IMR-90 (cell line): ENCODE measurements around the gene SVOPL. TPM values are rescaled to one million over a fixed set of nuclear protein-coding genes. Genes with fewer than 3 reads are reported as not detected.

Experiments used
- ATAC-seq: fragments of 200-7000 bp; cut with Tn5 transposase; 2 replicates; pipeline ENCODE4 v1.9.1; 2020; ENCODE audit warnings: low read depth, mild to moderate bottlenecking, moderate library complexity
- BruUV-seq: library from RNA; stranded (reverse); fragments of 400-500 nt; replicated peaks from 2 replicates; lab custom pipeline; 2021; lab: Mats Ljungman, UMichigan
- CTCF ChIA-PET: fragments of 300-600 bp; formaldehyde crosslinking; extraction: SDS; loops from one replicate; lab custom pipeline; 2021; ENCODE audit warnings: antibody characterized with exemption; lab: Yijun Ruan, JAX
- POLR2A ChIA-PET: fragments of 300-600 bp; sonication (Branson Sonifier 250); formaldehyde crosslinking; loops from one replicate; lab custom pipeline; 2022; ENCODE audit warnings: antibody characterized with exemption; ENCODE audit not compliant: unreplicated experiment; lab: Charles Lee
- DNase-seq: peaks from one replicate; pipeline ENCODE4 v3.0.0; 2013
- H2AFZ ChIP-seq: replicated peaks from 2 replicates; pipeline ENCODE3; 2013; ENCODE audit warnings: low read length, mild to moderate bottlenecking; ENCODE audit not compliant: poor library complexity
- H2AK5ac ChIP-seq: 2 replicates; pipeline ENCODE4 v1.6.1; 2013; ENCODE audit warnings: low read depth, low read length, inconsistent platforms
- H2AK9ac ChIP-seq: replicated peaks from 2 replicates; pipeline ENCODE3; 2013; ENCODE audit warnings: mild to moderate bottlenecking, low read depth, low read length, moderate library complexity; ENCODE audit not compliant: poor library complexity
- H2BK120ac ChIP-seq: 2 replicates; pipeline ENCODE4 v1.6.1; 2013; ENCODE audit warnings: low read depth, low read length, inconsistent platforms
- H2BK15ac ChIP-seq: 3 replicates; pipeline ENCODE4 v1.6.1; 2013; ENCODE audit warnings: low read depth, low read length, inconsistent platforms
- H2BK20ac ChIP-seq: 2 replicates; pipeline ENCODE4 v1.6.1; 2013; ENCODE audit warnings: low read depth, mild to moderate bottlenecking, inconsistent platforms, low read length, moderate library complexity
- H2BK5ac ChIP-seq: 2 replicates; pipeline ENCODE4 v1.6.1; 2013; ENCODE audit warnings: mild to moderate bottlenecking, low read depth, low read length, inconsistent platforms; ENCODE audit not compliant: poor library complexity, severe bottlenecking
- H3K14ac ChIP-seq: replicated peaks from 2 replicates; pipeline ENCODE4 v1.6.1; 2013; ENCODE audit warnings: low read depth, low read length, inconsistent platforms
- H3K18ac ChIP-seq: 2 replicates; pipeline ENCODE4 v1.6.1; 2013; ENCODE audit warnings: low read depth, low read length, control low read depth
- H3K23ac ChIP-seq: 2 replicates; pipeline ENCODE4 v1.6.1; 2013; ENCODE audit warnings: low read depth, low read length, inconsistent platforms
- H3K27ac ChIP-seq: 2 replicates; pipeline ENCODE4 v1.5.1; 2013; ENCODE audit warnings: mild to moderate bottlenecking, control low read depth, low read length; ENCODE audit not compliant: insufficient read depth
- H3K27me3 ChIP-seq: 2 replicates; pipeline ENCODE4 v1.6.1; 2013; ENCODE audit warnings: low read length; ENCODE audit not compliant: control insufficient read depth, insufficient read depth
- H3K36me3 ChIP-seq: 2 replicates; pipeline ENCODE4 v1.6.1; 2013; ENCODE audit warnings: low read length, mixed read lengths; ENCODE audit not compliant: control insufficient read depth, insufficient read depth
- H3K4ac ChIP-seq: 2 replicates; pipeline ENCODE4 v1.6.1; 2013; ENCODE audit warnings: low read depth, low read length, inconsistent platforms
- H3K4me1 ChIP-seq: 2 replicates; pipeline ENCODE4 v1.6.1; 2013; ENCODE audit warnings: low read length, mixed read lengths; ENCODE audit not compliant: control insufficient read depth, insufficient read depth
- H3K4me2 ChIP-seq: 2 replicates; pipeline ENCODE4 v1.6.1; 2013; ENCODE audit warnings: low read depth, mild to moderate bottlenecking, control low read depth, low read length, moderate library complexity
- H3K4me3 ChIP-seq: 2 replicates; pipeline ENCODE4 v1.5.1; 2013; ENCODE audit warnings: low read depth, mild to moderate bottlenecking, control low read depth, low read length, moderate library complexity; ENCODE audit not compliant: insufficient read depth
- H3K56ac ChIP-seq: 2 replicates; pipeline ENCODE4 v1.6.1; 2013; ENCODE audit warnings: low read length, inconsistent platforms; ENCODE audit not compliant: insufficient read depth; ENCODE audit errors: extremely low read depth
- H3K79me1 ChIP-seq, 2 experiments: 2 replicates each; pipeline ENCODE4 v1.6.1; 2013; ENCODE audit warnings: low read length in 2 of 2, inconsistent platforms in 1 of 2, low read depth in 1 of 2
- H3K9ac ChIP-seq: 2 replicates; pipeline ENCODE4 v1.6.1; 2013; ENCODE audit warnings: low read depth, low read length, control low read depth
- H3K9me1 ChIP-seq: 2 replicates; pipeline ENCODE4 v1.6.1; 2013; ENCODE audit warnings: low read length, inconsistent platforms; ENCODE audit not compliant: insufficient read depth
- H3K9me3 ChIP-seq: 2 replicates; pipeline ENCODE4 v1.6.1; 2013; ENCODE audit warnings: low read length; ENCODE audit not compliant: control insufficient read depth, insufficient read depth
- H4K20me1 ChIP-seq: 2 replicates; pipeline ENCODE4 v1.6.1; 2013; ENCODE audit warnings: low read length, inconsistent platforms; ENCODE audit not compliant: insufficient read depth
- H4K5ac ChIP-seq: 2 replicates; pipeline ENCODE4 v1.6.1; 2013; ENCODE audit warnings: mild to moderate bottlenecking, low read depth, low read length, control low read depth
- H4K8ac ChIP-seq, 2 experiments: 2 replicates each; pipeline ENCODE4 v1.6.1; 2013; ENCODE audit warnings: low read depth in 2 of 2, low read length in 2 of 2, control low read depth in 1 of 2, inconsistent platforms in 1 of 2
- H4K91ac ChIP-seq: 2 replicates; pipeline ENCODE4 v1.6.1; 2013; ENCODE audit warnings: low read depth, low read length, inconsistent platforms; ENCODE audit not compliant: insufficient read depth
- BHLHE40 ChIP-seq: fragments of 150-350 bp; IDR thresholded peaks from 2 replicates; pipeline ENCODE4 v1.6.1; 2016; ENCODE audit warnings: mild to moderate bottlenecking, low read depth, low read length
- CEBPB ChIP-seq: IDR thresholded peaks from 2 replicates; pipeline ENCODE4 v1.6.1; 2012; ENCODE audit warnings: low read depth, low read length, improper control_type of control experiment
- CHD1 ChIP-seq: IDR thresholded peaks from 2 replicates; pipeline ENCODE4 v1.6.1; 2012; ENCODE audit warnings: low read depth, low read length, improper control_type of control experiment
- MAFK ChIP-seq: IDR thresholded peaks from 2 replicates; pipeline ENCODE4 v1.6.1; 2012; ENCODE audit warnings: low read depth, low read length, improper control_type of control experiment
- MAZ ChIP-seq: IDR thresholded peaks from 2 replicates; pipeline ENCODE4 v1.6.1; 2012; ENCODE audit warnings: low read depth, mild to moderate bottlenecking, low read length, improper control_type of control experiment, moderate library complexity, borderline replicate concordance
- NFE2L2 ChIP-seq: fragments of 150-350 bp; IDR thresholded peaks from 2 replicates; pipeline ENCODE4 v1.6.1; 2016; ENCODE audit warnings: low read depth, mild to moderate bottlenecking, low read length
- POLR2A ChIP-seq: IDR thresholded peaks from 2 replicates; pipeline ENCODE4 v1.6.1; 2012; ENCODE audit warnings: mild to moderate bottlenecking, low read depth, low read length
- RAD21 ChIP-seq: IDR thresholded peaks from 2 replicates; pipeline ENCODE4 v1.6.1; 2012; ENCODE audit warnings: low read length, improper control_type of control experiment
- RFX5 ChIP-seq: IDR thresholded peaks from 2 replicates; pipeline ENCODE4 v1.8.0; 2012; ENCODE audit warnings: low read depth, mild to moderate bottlenecking, low read length, moderate library complexity
- SMC3 ChIP-seq: fragments of 150-350 bp; IDR thresholded peaks from 2 replicates; pipeline ENCODE4 v1.6.1; 2016; ENCODE audit warnings: low read depth, mild to moderate bottlenecking, antibody characterized with exemption, low read length, moderate library complexity
- WGBS, 2 experiments: methylation state at CpG; one replicate each; pipeline versions ENCODE4 v1.1.5 to v1.1.7; 2013; ENCODE audit warnings: missing lambda C conversion rate in 2 of 2; ENCODE audit not compliant: insufficient read length in 1 of 2; ENCODE audit errors: extremely low coverage in 2 of 2; 5-methylcytosine and 5-hydroxymethylcytosine counted together
- dilution Hi-C: fragments of 300-500 bp; cut with HindIII; formaldehyde crosslinking; loops from one replicate; pipeline ENCODE4 v1.14.3; 2018; ENCODE audit warnings: low sequenced_read_pairs; ENCODE audit not compliant: unreplicated experiment
- in situ Hi-C: fragments of 300-500 bp; cut with MboI; formaldehyde crosslinking; loops from 3 replicates; pipeline ENCODE4 v1.14.3; 2019; ENCODE audit warnings: low sequenced_read_pairs, inconsistent platforms, mixed read lengths
- intact Hi-C: fragments of 100-400 bp; cut with micrococcal nuclease; formaldehyde crosslinking; loops from 2 replicates; pipeline ENCODE4 v1.10.0; 2022
- polyA plus RNA-seq, 3 experiments: library from polyadenylated mRNA; depleted of rRNA; stranded (reverse); fragments of >200 nt; gene quantifications; 2 replicates each; pipeline ENCODE4 v1.2.3, GENCODE V29; 2012; ENCODE audit warnings: low replicate concordance in 1 of 3
- total RNA-seq: library from RNA; depleted of rRNA; stranded (reverse); fragments of >200 nt; gene quantifications from 2 replicates; pipeline ENCODE4 v1.2.3, GENCODE V29; 2012
- TF ChIP-seq, protein P1 (sequence below): fragments of 150-350 bp; IDR thresholded peaks from 2 replicates; pipeline ENCODE4 v1.6.1; 2016; ENCODE audit warnings: low read depth, mild to moderate bottlenecking, low read length, moderate library complexity, borderline replicate concordance
- TF ChIP-seq, protein P2 (sequence below): fragments of 150-350 bp; IDR thresholded peaks from 2 replicates; pipeline ENCODE4 v1.6.1; 2017; ENCODE audit warnings: mild to moderate bottlenecking, antibody characterized with exemption, low read length, low read depth
- TF ChIP-seq, protein P3 (sequence below): conservative IDR thresholded peaks from 2 replicates; pipeline ENCODE4 v1.5.1; 2012; ENCODE audit warnings: mild to moderate bottlenecking, low read depth, low read length, improper control_type of control experiment

The SVOPL gene
- total and polyA plus RNA-seq, 2 of the 4 experiments (the other 2 are of a cell fraction): not detected

DNA sequence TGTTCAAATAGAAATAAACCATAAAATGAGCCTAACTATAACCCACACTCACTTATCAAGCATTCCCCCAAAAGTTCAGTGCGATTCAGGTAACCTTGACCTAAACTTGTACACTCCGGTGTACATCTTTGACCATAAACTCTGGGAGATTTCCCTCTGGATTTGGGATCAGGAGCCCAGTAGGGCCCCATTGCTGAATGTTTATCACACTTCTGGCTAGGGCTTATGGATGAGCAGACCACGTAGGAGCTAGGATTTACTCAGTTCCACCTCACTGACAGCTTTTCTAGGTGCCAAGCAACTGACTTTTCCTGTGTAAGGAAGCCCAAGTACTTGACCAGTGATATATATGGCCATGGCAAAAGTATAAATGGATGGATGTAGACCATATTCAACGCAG, 113.7 kb downstream of the SVOPL start:
- BruUV-seq: no TSS peak
- DNase-seq: no peak
- no peak for ATAC-seq
- 100% methylated on average over 2 of the region's 4 CpGs; no CpG with 5 or more reads in 1 of the 2 experiments for WGBS, 2 experiments
- H2BK120ac ChIP-seq: no peak overlapping the region
- no peak overlapping the region for H3K18ac ChIP-seq
- no peak overlapping the region for H3K4ac ChIP-seq
- H2BK5ac ChIP-seq: no peak overlapping the region
- H2AK5ac ChIP-seq: no peak overlapping the region
- no peak overlapping the region for H3K4me3 ChIP-seq
- H3K9ac ChIP-seq: no peak overlapping the region
- no peak overlapping the region for H2BK20ac ChIP-seq
- no peak overlapping the region for H4K91ac ChIP-seq
- no peaks in the 10 kb centered on the region for H3K9me3 ChIP-seq
- H3K27me3 ChIP-seq: no peaks in the 10 kb centered on the region
- no peak overlapping the region for H2AFZ ChIP-seq
- in situ Hi-C loops: no loop called here
- no peaks in the 10 kb centered on the region for H3K4me1 ChIP-seq
- no peaks in the 10 kb centered on the region for H3K79me1 ChIP-seq
- H2BK15ac ChIP-seq: no peak overlapping the region
- H3K56ac ChIP-seq: no peak overlapping the region
- H3K4me2 ChIP-seq: no peak overlapping the region
- no peak overlapping the region for H3K14ac ChIP-seq
- no peak overlapping the region for H2AK9ac ChIP-seq
- dilution Hi-C loops: no loop called here
- ChIA-PET POLR2A (interaction anchor here (0.5 kb wide), 1 partner anchor 549 kb away, joined by 6 read pairs; no protein-coding TSS in a partner anchor), CTCF (no interaction called here)
- no peak for TF ChIP-seq MAFK
- TF ChIP-seq RAD21: no peak
- no peak for TF ChIP-seq MAZ
- TF ChIP-seq RFX5: no peak
- no peak for TF ChIP-seq NFE2L2
- TF ChIP-seq, protein P1, sequence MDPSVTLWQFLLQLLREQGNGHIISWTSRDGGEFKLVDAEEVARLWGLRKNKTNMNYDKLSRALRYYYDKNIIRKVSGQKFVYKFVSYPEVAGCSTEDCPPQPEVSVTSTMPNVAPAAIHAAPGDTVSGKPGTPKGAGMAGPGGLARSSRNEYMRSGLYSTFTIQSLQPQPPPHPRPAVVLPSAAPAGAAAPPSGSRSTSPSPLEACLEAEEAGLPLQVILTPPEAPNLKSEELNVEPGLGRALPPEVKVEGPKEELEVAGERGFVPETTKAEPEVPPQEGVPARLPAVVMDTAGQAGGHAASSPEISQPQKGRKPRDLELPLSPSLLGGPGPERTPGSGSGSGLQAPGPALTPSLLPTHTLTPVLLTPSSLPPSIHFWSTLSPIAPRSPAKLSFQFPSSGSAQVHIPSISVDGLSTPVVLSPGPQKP: no peak
- no peak for TF ChIP-seq BHLHE40
- no peak for TF ChIP-seq SMC3
- TF ChIP-seq CHD1: no peak
- no peak for TF ChIP-seq CEBPB
- TF ChIP-seq, protein P2, sequence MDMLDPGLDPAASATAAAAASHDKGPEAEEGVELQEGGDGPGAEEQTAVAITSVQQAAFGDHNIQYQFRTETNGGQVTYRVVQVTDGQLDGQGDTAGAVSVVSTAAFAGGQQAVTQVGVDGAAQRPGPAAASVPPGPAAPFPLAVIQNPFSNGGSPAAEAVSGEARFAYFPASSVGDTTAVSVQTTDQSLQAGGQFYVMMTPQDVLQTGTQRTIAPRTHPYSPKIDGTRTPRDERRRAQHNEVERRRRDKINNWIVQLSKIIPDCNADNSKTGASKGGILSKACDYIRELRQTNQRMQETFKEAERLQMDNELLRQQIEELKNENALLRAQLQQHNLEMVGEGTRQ: no peak
- TF ChIP-seq, protein P3, sequence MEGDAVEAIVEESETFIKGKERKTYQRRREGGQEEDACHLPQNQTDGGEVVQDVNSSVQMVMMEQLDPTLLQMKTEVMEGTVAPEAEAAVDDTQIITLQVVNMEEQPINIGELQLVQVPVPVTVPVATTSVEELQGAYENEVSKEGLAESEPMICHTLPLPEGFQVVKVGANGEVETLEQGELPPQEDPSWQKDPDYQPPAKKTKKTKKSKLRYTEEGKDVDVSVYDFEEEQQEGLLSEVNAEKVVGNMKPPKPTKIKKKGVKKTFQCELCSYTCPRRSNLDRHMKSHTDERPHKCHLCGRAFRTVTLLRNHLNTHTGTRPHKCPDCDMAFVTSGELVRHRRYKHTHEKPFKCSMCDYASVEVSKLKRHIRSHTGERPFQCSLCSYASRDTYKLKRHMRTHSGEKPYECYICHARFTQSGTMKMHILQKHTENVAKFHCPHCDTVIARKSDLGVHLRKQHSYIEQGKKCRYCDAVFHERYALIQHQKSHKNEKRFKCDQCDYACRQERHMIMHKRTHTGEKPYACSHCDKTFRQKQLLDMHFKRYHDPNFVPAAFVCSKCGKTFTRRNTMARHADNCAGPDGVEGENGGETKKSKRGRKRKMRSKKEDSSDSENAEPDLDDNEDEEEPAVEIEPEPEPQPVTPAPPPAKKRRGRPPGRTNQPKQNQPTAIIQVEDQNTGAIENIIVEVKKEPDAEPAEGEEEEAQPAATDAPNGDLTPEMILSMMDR: no peak
- TF ChIP-seq POLR2A: no peak
- no peaks in the 10 kb centered on the region for H3K36me3 ChIP-seq
- H3K27ac ChIP-seq: no peak overlapping the region
- H3K9me1 ChIP-seq: no peaks in the 10 kb centered on the region
- no peak overlapping the region for H4K5ac ChIP-seq
- no peak overlapping the region for H4K8ac ChIP-seq
- intact Hi-C loops: no loop called here
- no peak overlapping the region for H3K23ac ChIP-seq
- no peaks in the 10 kb centered on the region for H4K20me1 ChIP-seq
